ENCODE measurements around the gene KIF12. TPM values are rescaled to one million over a fixed set of nuclear protein-coding genes. Genes with fewer than 3 reads are reported as not detected.

Gene KIF12
- 2.0 to 3.0 TPM (median 2.5 TPM) in 5 replicates for total RNA-seq (2022; extraction: Qiagen RNA extraction; ENCODE audit: low read depth)

DNA sequence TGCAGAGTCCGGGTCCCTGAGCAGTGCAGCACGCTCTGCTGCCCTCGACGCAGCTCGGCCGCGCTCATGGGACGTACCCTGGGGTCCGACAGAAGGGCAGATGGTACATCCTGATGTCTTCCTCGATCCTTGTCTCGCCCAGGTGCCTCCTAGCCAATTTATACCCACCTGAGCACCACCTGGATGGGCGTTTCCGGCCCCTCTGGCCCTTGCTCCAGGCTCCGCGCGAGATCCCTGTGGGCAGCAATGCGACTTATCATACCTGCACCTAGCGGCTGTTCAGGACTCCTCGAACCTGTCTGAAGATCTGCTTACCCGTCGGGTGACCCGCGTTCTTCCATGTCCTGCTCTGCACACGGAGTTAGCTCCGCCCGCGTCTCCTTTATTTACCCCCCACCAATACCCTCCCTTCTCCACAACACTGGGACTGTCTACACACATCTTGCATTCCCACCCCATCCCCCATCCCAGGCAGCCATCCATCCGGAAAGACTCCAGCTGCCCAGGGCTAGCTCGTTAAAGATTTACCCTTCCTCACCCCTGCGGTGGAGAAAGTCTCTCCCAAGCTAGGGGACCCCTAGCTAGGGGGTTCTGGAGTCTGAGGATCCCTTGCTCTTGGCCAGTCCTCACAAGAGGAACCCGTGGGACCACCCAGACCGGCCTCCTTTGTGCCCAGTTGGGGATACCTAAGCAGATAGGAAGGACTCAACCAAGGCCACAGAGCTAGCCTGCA is at the start of gene KIF12:
Gene KIF12 (minus strand): TSS at position 357 of the 733 bp plus-strand sequence. CDS start 16 bp downstream, at position 341.

DNA sequence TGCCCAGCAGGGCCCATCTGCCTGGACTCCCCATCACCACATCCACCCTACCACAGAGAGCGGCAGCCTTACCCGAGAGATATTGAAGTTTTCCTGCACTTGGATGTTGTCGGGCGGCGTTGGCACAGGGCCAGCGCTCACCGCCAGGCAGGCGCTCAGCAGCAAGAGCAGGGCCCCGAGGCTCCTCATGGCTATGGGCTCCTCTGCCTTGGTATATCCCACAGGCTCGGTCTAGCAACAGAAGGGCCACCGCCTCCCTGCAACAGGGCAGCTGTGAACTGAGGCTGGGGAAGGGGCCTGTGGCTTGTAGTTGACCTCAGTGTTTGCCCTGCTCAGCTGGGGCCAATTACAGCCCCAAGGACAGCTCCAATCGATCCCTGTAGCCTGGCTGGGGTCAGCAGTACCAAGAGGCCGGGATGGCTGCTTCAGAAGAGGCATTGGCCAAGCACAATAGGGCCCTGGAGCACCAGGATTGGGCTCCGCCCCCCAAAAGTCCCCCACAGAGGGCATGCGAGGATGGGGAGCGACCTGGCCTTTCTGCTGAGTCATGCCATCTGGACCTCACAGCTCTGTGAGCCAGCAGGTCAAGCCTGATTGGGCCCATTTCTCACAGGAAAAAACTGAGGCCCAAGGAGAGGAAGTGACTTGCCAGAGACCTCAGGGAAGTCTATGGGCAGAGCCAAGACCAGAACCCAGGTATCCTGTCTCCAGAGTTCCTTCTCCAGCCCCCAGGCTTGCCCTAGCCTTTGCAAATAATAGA is 20.9 kb downstream of the KIF12 start, which contains the start of gene AMBP:
Gene AMBP (minus strand): TSS at position 280 of the 760 bp plus-strand sequence. CDS start 91 bp downstream, at position 189.

Other genes with a start within 250 kb of the KIF12 start
- 8.7 to 11.4 TPM (median 11.3 TPM) in 5 replicates for gene ZNF618, start 223.0 kb downstream of the KIF12 start, total RNA-seq (2022; extraction: Qiagen RNA extraction; ENCODE audit: low read depth)
- gene AMBP, start 21.0 kb downstream of the KIF12 start, total RNA-seq (2022; extraction: Qiagen RNA extraction; ENCODE audit: low read depth): 5.2 to 9.8 TPM (median 8.2 TPM) in 5 replicates
- gene COL27A1, start 56.2 kb upstream of the KIF12 start, total RNA-seq (2022; extraction: Qiagen RNA extraction; ENCODE audit: low read depth): 11.1 to 17.7 TPM (median 13.5 TPM) in 5 replicates
- gene ORM1, start 223.8 kb upstream of the KIF12 start, total RNA-seq (2022; extraction: Qiagen RNA extraction; ENCODE audit: low read depth): 0.07 to 0.18 TPM in 2 of 5 replicates, not detected in the others
- not detected in 5 replicates for gene ORM2, start 230.6 kb upstream of the KIF12 start, total RNA-seq (2022; extraction: Qiagen RNA extraction; ENCODE audit: low read depth)